ENCODE measurements around the gene KIF4B.
A peak's percentile ranks its signal among the peaks of the same experiment; 100 is the strongest.

Gene KIF4B, protein sequence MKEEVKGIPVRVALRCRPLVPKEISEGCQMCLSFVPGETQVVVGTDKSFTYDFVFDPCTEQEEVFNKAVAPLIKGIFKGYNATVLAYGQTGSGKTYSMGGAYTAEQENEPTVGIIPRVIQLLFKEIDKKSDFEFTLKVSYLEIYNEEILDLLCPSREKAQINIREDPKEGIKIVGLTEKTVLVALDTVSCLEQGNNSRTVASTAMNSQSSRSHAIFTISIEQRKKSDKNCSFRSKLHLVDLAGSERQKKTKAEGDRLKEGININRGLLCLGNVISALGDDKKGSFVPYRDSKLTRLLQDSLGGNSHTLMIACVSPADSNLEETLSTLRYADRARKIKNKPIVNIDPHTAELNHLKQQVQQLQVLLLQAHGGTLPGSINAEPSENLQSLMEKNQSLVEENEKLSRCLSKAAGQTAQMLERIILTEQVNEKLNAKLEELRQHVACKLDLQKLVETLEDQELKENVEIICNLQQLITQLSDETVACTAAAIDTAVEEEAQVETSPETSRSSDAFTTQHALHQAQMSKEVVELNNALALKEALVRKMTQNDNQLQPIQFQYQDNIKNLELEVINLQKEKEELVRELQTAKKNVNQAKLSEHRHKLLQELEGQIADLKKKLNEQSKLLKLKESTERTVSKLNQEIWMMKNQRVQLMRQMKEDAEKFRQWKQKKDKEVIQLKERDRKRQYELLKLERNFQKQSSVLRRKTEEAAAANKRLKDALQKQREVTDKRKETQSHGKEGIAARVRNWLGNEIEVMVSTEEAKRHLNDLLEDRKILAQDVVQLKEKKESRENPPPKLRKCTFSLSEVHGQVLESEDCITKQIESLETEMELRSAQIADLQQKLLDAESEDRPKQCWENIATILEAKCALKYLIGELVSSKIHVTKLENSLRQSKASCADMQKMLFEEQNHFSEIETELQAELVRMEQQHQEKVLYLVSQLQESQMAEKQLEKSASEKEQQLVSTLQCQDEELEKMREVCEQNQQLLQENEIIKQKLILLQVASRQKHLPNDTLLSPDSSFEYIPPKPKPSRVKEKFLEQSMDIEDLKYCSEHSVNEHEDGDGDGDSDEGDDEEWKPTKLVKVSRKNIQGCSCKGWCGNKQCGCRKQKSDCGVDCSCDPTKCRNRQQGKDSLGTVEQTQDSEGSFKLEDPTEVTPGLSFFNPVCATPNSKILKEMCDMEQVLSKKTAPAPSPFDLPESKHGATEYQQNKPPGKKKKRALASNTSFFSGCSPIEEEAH

GRCh38 chr5:155013526-155013925 lies at the start of gene KIF4B:
Gene KIF4B, plus strand, starts transcription at chr5:155013755. Its CDS starts 105 bp downstream, at chr5:155013860.
- no peak for TF ChIP-seq CTCF (IDR thresholded peaks at IDR 0.05; ENCODE audit: control insufficient read depth, insufficient read depth, low read depth, low read length, missing control alignments)
- DNase-seq (ENCODE audit: low read depth): no peak
- no peak within 1 kb of the TSS for H3K4me3 ChIP-seq (ENCODE audit: control insufficient read depth, low read depth, low read length)

GRCh38 chr5:154966081-154966841 lies 47.3 kb upstream of the KIF4B start:
- H3K4me3 ChIP-seq (ENCODE audit: control insufficient read depth, low read depth, low read length): no peak overlapping the region
- DNase-seq (ENCODE audit: low read depth): no peak
- TF ChIP-seq CTCF (IDR thresholded peaks at IDR 0.05; ENCODE audit: control insufficient read depth, insufficient read depth, low read depth, low read length, missing control alignments): no peak

- no peak overlapping the region for H3K4me3 ChIP-seq (ENCODE audit: control insufficient read depth, low read depth, low read length)
- TF ChIP-seq CTCF (IDR thresholded peaks at IDR 0.05; ENCODE audit: control insufficient read depth, insufficient read depth, low read depth, low read length, missing control alignments): no peak
- DNase-seq (ENCODE audit: low read depth): no peak
Observed at GRCh38 chr5:154966874-154967273, 46.7 kb upstream of the KIF4B start.

- no peak for DNase-seq (ENCODE audit: low read depth)
- H3K4me3 ChIP-seq (ENCODE audit: control insufficient read depth, low read depth, low read length): no peak overlapping the region
- peak; percentile 57 for TF ChIP-seq CTCF (IDR thresholded peaks at IDR 0.05; ENCODE audit: control insufficient read depth, insufficient read depth, low read depth, low read length, missing control alignments)
Observed at GRCh38 chr5:154967421-154968024, 46.0 kb upstream of the KIF4B start.

GRCh38 chr5:154968953-154969352 lies 44.6 kb upstream of the KIF4B start:
- no peak overlapping the region for H3K4me3 ChIP-seq (ENCODE audit: control insufficient read depth, low read depth, low read length)
- no peak for DNase-seq (ENCODE audit: low read depth)
- TF ChIP-seq CTCF (IDR thresholded peaks at IDR 0.05; ENCODE audit: control insufficient read depth, insufficient read depth, low read depth, low read length, missing control alignments): no peak

Data from AG09309 (cell line).